Measurements from ENCODE around the gene EBF3.

The EBF3 gene

GRCh38 chr10:129812398-129812797, 151.7 kb downstream of the EBF3 start:
- H3K27ac Mint-ChIP-seq, result no peak overlapping the region
- peaks cover 2% of the 10 kb centered on the region for H3K36me3 Mint-ChIP-seq
- no peak for DNase-seq (ENCODE audit: low spot score in 2 of 2)
- no peaks in the 10 kb centered on the region for H3K4me1 Mint-ChIP-seq
- H3K9me3 Mint-ChIP-seq, result no peaks in the 10 kb centered on the region
- ATAC-seq (ENCODE audit: low read depth), result no peak
- peaks cover 4% of the 10 kb centered on the region for H3K27me3 Mint-ChIP-seq
- no peak overlapping the region for H3K4me3 Mint-ChIP-seq

- Mint-ChIP-seq H3K4me1 (no peaks in the 10 kb centered on the region), H3K27ac (no peak overlapping the region), H3K9me3 (peaks cover 4% of the 10 kb centered on the region), H3K27me3 (peaks cover 4% of the 10 kb centered on the region), H3K36me3 (peaks cover 5% of the 10 kb centered on the region), H3K4me3 (no peak overlapping the region)
- ATAC-seq (ENCODE audit: low read depth) (no peak), DNase-seq (ENCODE audit: low spot score in 2 of 2) (no peak)
These were observed 152.9 kb downstream of the EBF3 start for GRCh38 chr10:129811208-129811607.

GRCh38 chr10:129809841-129810240, 154.2 kb downstream of the EBF3 start:
- Mint-ChIP-seq H3K9me3 (peaks cover 5% of the 10 kb centered on the region), H3K4me1 (no peaks in the 10 kb centered on the region), H3K27me3 (peaks cover 2% of the 10 kb centered on the region), H3K4me3 (no peak overlapping the region), H3K27ac (no peak overlapping the region), H3K36me3 (peaks cover 5% of the 10 kb centered on the region)
- no peak for ATAC-seq (ENCODE audit: low read depth)
- DNase-seq (ENCODE audit: low spot score in 2 of 2), result no peak

GRCh38 chr10:129809431-129809830, 154.6 kb downstream of the EBF3 start:
- Mint-ChIP-seq H3K9me3 (peaks cover 6% of the 10 kb centered on the region), H3K27ac (no peak overlapping the region), H3K36me3 (peaks cover 5% of the 10 kb centered on the region), H3K4me1 (no peaks in the 10 kb centered on the region), H3K4me3 (no peak overlapping the region), H3K27me3 (peaks cover 2% of the 10 kb centered on the region)
- DNase-seq (ENCODE audit: low spot score in 2 of 2), result no peak
- ATAC-seq (ENCODE audit: low read depth), result no peak

- Mint-ChIP-seq H3K36me3 (peaks cover 6% of the 10 kb centered on the region), H3K27me3 (peaks cover 1% of the 10 kb centered on the region), H3K9me3 (peaks cover 11% of the 10 kb centered on the region), H3K4me3 (no peak overlapping the region), H3K27ac (no peak overlapping the region), H3K4me1 (no peaks in the 10 kb centered on the region)
- DNase-seq (ENCODE audit: low spot score in 2 of 2), result no peak
- ATAC-seq (ENCODE audit: low read depth), result no peak
These were observed 155.7 kb downstream of the EBF3 start for GRCh38 chr10:129808092-129808983.

GRCh38 chr10:129807211-129807610, 156.9 kb downstream of the EBF3 start:
- H3K36me3 Mint-ChIP-seq, result peaks cover 6% of the 10 kb centered on the region
- DNase-seq (ENCODE audit: low spot score in 2 of 2) (no peak), ATAC-seq (ENCODE audit: low read depth) (no peak)
- peaks cover under 1% of the 10 kb centered on the region for H3K4me1 Mint-ChIP-seq
- H3K9me3 Mint-ChIP-seq, result peaks cover 13% of the 10 kb centered on the region
- H3K4me3 Mint-ChIP-seq, result no peak overlapping the region
- H3K27ac Mint-ChIP-seq, result no peak overlapping the region
- peaks cover 1% of the 10 kb centered on the region for H3K27me3 Mint-ChIP-seq

GRCh38 chr10:129800796-129801340, 163.2 kb downstream of the EBF3 start:
- no peak for ATAC-seq (ENCODE audit: low read depth)
- H3K4me1 Mint-ChIP-seq, result peaks cover 2% of the 10 kb centered on the region
- H3K9me3 Mint-ChIP-seq, result peaks cover 14% of the 10 kb centered on the region
- DNase-seq (ENCODE audit: low spot score in 2 of 2), result no peak
- peaks cover 1% of the 10 kb centered on the region for H3K27me3 Mint-ChIP-seq
- H3K36me3 Mint-ChIP-seq, result peaks cover 1% of the 10 kb centered on the region
- no peak overlapping the region for H3K4me3 Mint-ChIP-seq
- no peak overlapping the region for H3K27ac Mint-ChIP-seq

- Mint-ChIP-seq H3K27me3 (peaks cover 1% of the 10 kb centered on the region), H3K4me1 (peaks cover 2% of the 10 kb centered on the region), H3K9me3 (peaks cover 16% of the 10 kb centered on the region), H3K36me3 (peaks cover 1% of the 10 kb centered on the region), H3K4me3 (no peak overlapping the region), H3K27ac (no peak overlapping the region)
- DNase-seq (ENCODE audit: low spot score in 2 of 2) (no peak), ATAC-seq (ENCODE audit: low read depth) (no peak)
These were observed 164.1 kb downstream of the EBF3 start for GRCh38 chr10:129799942-129800341.

- no peak for DNase-seq (ENCODE audit: low spot score in 2 of 2)
- Mint-ChIP-seq H3K4me3 (no peak overlapping the region), H3K27ac (no peak overlapping the region), H3K9me3 (peaks cover 17% of the 10 kb centered on the region), H3K27me3 (no peaks in the 10 kb centered on the region), H3K4me1 (no peaks in the 10 kb centered on the region), H3K36me3 (peaks cover 2% of the 10 kb centered on the region)
- no peak for ATAC-seq (ENCODE audit: low read depth)
These were observed 167.2 kb downstream of the EBF3 start for GRCh38 chr10:129796710-129797420.

- Mint-ChIP-seq H3K9me3 (peaks cover 24% of the 10 kb centered on the region), H3K27me3 (no peaks in the 10 kb centered on the region), H3K4me1 (no peaks in the 10 kb centered on the region), H3K27ac (no peak overlapping the region), H3K4me3 (no peak overlapping the region), H3K36me3 (peaks cover 2% of the 10 kb centered on the region)
- ATAC-seq (ENCODE audit: low read depth) (no peak), DNase-seq (ENCODE audit: low spot score in 2 of 2) (no peak)
These were observed 170.1 kb downstream of the EBF3 start for GRCh38 chr10:129793996-129794395.

- Mint-ChIP-seq H3K36me3 (peaks cover 2% of the 10 kb centered on the region), H3K4me1 (no peaks in the 10 kb centered on the region), H3K9me3 (peaks cover 22% of the 10 kb centered on the region), H3K27me3 (no peaks in the 10 kb centered on the region), H3K4me3 (no peak overlapping the region), H3K27ac (no peak overlapping the region)
- DNase-seq (ENCODE audit: low spot score in 2 of 2), result no peak
- no peak for ATAC-seq (ENCODE audit: low read depth)
These were observed 170.6 kb downstream of the EBF3 start for GRCh38 chr10:129793479-129793878.

- Mint-ChIP-seq H3K4me1 (no peaks in the 10 kb centered on the region), H3K27me3 (no peaks in the 10 kb centered on the region), H3K27ac (no peak overlapping the region), H3K9me3 (peaks cover 22% of the 10 kb centered on the region), H3K36me3 (peaks cover 2% of the 10 kb centered on the region), H3K4me3 (no peak overlapping the region)
- DNase-seq (ENCODE audit: low spot score in 2 of 2) (no peak), ATAC-seq (ENCODE audit: low read depth) (no peak)
These were observed 171.2 kb downstream of the EBF3 start for GRCh38 chr10:129792864-129793263.

GRCh38 chr10:129792141-129792540, 171.9 kb downstream of the EBF3 start:
- DNase-seq (ENCODE audit: low spot score in 2 of 2) (no peak), ATAC-seq (ENCODE audit: low read depth) (no peak)
- no peak overlapping the region for H3K4me3 Mint-ChIP-seq
- H3K27ac Mint-ChIP-seq, result no peak overlapping the region
- no peaks in the 10 kb centered on the region for H3K4me1 Mint-ChIP-seq
- no peaks in the 10 kb centered on the region for H3K27me3 Mint-ChIP-seq
- H3K9me3 Mint-ChIP-seq, result peaks cover 27% of the 10 kb centered on the region
- peaks cover 6% of the 10 kb centered on the region for H3K36me3 Mint-ChIP-seq

- Mint-ChIP-seq H3K36me3 (peaks cover 8% of the 10 kb centered on the region), H3K4me1 (no peaks in the 10 kb centered on the region), H3K27ac (no peak overlapping the region), H3K9me3 (peaks cover 27% of the 10 kb centered on the region), H3K4me3 (no peak overlapping the region), H3K27me3 (no peaks in the 10 kb centered on the region)
- ATAC-seq (ENCODE audit: low read depth) (no peak), DNase-seq (ENCODE audit: low spot score in 2 of 2) (no peak)
These were observed 173.2 kb downstream of the EBF3 start for GRCh38 chr10:129790715-129791446.

Data from memory B cell (primary cell).